ENCODE data around the gene STAC3.

STAC3 gene

GRCh38 chr12:57211791-57212700, 38.9 kb downstream of the STAC3 start:
- DNase-seq (ENCODE audit: low read depth, low spot score): no peak

- DNase-seq (ENCODE audit: low read depth, low spot score): no peak
Observed at GRCh38 chr12:57210926-57211692, 39.9 kb downstream of the STAC3 start.

GRCh38 chr12:57210461-57210860, 40.5 kb downstream of the STAC3 start:
- DNase-seq (ENCODE audit: low read depth, low spot score): no peak

- no peak for DNase-seq (ENCODE audit: low read depth, low spot score)
Observed at GRCh38 chr12:57209916-57210315, 41.1 kb downstream of the STAC3 start.

GRCh38 chr12:57208631-57209282, 42.2 kb downstream of the STAC3 start:
- DNase-seq (ENCODE audit: low read depth, low spot score): no peak

GRCh38 chr12:57207731-57208630, 43.0 kb downstream of the STAC3 start:
- DNase-seq (ENCODE audit: low read depth, low spot score): no peak

GRCh38 chr12:57205931-57206330, 45.1 kb downstream of the STAC3 start:
- DNase-seq (ENCODE audit: low read depth, low spot score): no peak

GRCh38 chr12:57205186-57205585, 45.8 kb downstream of the STAC3 start:
- no peak for DNase-seq (ENCODE audit: low read depth, low spot score)

GRCh38 chr12:57204454-57204853, 46.5 kb downstream of the STAC3 start:
- no peak for DNase-seq (ENCODE audit: low read depth, low spot score)

- no peak for DNase-seq (ENCODE audit: low read depth, low spot score)
Observed at GRCh38 chr12:57203791-57204190, 47.2 kb downstream of the STAC3 start.

- no peak for DNase-seq (ENCODE audit: low read depth, low spot score)
Observed at GRCh38 chr12:57203201-57203600, 47.8 kb downstream of the STAC3 start.

GRCh38 chr12:57202321-57202720, 48.7 kb downstream of the STAC3 start:
- no peak for DNase-seq (ENCODE audit: low read depth, low spot score)

GRCh38 chr12:57201631-57202030, 49.4 kb downstream of the STAC3 start:
- DNase-seq (ENCODE audit: low read depth, low spot score): no peak

- DNase-seq (ENCODE audit: low read depth, low spot score): no peak
Observed at GRCh38 chr12:57201219-57201618, 49.8 kb downstream of the STAC3 start.

- DNase-seq (ENCODE audit: low read depth, low spot score): no peak
Observed at GRCh38 chr12:57200497-57200896, 50.5 kb downstream of the STAC3 start.

- DNase-seq (ENCODE audit: low read depth, low spot score): no peak
Observed at GRCh38 chr12:57199191-57199590, 51.8 kb downstream of the STAC3 start.

- no peak for DNase-seq (ENCODE audit: low read depth, low spot score)
Observed at GRCh38 chr12:57198329-57198728, 52.7 kb downstream of the STAC3 start.

- no peak for DNase-seq (ENCODE audit: low read depth, low spot score)
Observed at GRCh38 chr12:57196956-57197355, 54.0 kb downstream of the STAC3 start.

- DNase-seq (ENCODE audit: low read depth, low spot score): no peak
Observed at GRCh38 chr12:57196439-57196838, 54.5 kb downstream of the STAC3 start.

GRCh38 chr12:57195611-57196371, 55.2 kb downstream of the STAC3 start:
- DNase-seq (ENCODE audit: low read depth, low spot score): no peak

Data from activated naive CD8-positive, alpha-beta T cell treated with anti-CD3 and anti-CD28 coated beads, Interleukin-2, amount 50 U/mL, for 16 hours (primary cell).